ENCODE measurements around the gene SHROOM3.

DNA sequence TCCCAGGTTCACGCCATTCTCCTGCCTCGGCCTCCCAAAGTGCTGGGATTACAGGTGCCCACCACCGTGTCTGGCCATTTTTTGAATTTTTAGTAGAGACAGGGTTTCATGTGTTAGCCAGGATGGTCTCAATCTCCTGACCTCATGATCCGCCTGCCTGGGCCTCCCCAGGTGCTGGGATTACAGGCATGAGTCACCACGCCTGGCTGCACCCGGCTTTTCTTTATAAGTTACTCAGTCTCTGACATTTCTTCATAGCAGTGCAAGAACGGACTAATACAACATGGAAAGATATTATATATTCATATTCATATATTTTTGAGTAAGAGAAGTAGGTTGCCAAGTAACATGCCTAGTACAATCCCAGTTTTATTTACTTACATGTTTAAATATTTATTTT lies 22.9 kb downstream of the SHROOM3 start:
- TF ChIP-seq POLR2AphosphoS5 (IDR thresholded peaks at IDR 0.05) (no peak), POLR2A (IDR thresholded peaks at IDR 0.05) (no peak)
